Heart left ventricle (tissue), 13 donors: ENCODE results near the gene STON1.

Experiments used
- CTCF ChIP-seq, 12 donors: fragments of 200-600 bp; sonication (generic) in 4 of 12; IDR thresholded peaks; one replicate each; pipeline versions ENCODE4 v1.5.0 to v1.8.0; 2018 to 2022; ENCODE audit warnings: antibody characterized with exemption in 12 of 12, mild to moderate bottlenecking in 5 of 12
- POLR2A ChIP-seq, 2 donors: fragments of 450-650 bp; IDR thresholded peaks; one replicate each; pipeline ENCODE4 v1.6.1; 2017; ENCODE audit warnings: antibody characterized with exemption in 2 of 2, mild to moderate bottlenecking in 2 of 2, moderate library complexity in 2 of 2
- donor health status: ischemic (EF 13 %, LVEDD 7.1; RV severe dilation, severe dysfunction).
- donor health status: DM: no; HTN: yes; CAD: no.
- donor health status: DM: no; HTN: no; CAD: no.
- donor health status: ischemic (EF 25% LVEDD 6.9; RV normal size, moderate dysfunction).
- donor health status: ischemic (EF 25% LVEDD 5.7; RV mildly dilated, moderate dysfunction).
- donor health status: ischemic (EF 35%, LVEDD 5.7; RV mildly dilated, moderate dysfunction).
- donor health status: nonischemic (EF 11% LVEDD 7.7; RV severe dilation, severe dysfunction).
- donor health status: DM: yes; HTN: yes; CAD: no.
- donor health status: PGD.
- donor health status: ischemic (EF 29% LVEDD 5.4; RV normal size, mild dysfunction).
- donor health status: nonischemic (EF 23%, LVEDD 6.1; RV moderate dilation, normal function).

- TF ChIP-seq CTCF (IDR thresholded peaks at IDR 0.05): no peak
- no peak for TF ChIP-seq POLR2A (IDR thresholded peaks at IDR 0.05)
These were observed 25.2 kb upstream of the STON1 start for GRCh38 chr2:48504647-48505327.
